HepG2 (cell line): ENCODE results near the gene STIP1. TPM values are rescaled to one million over a fixed set of nuclear protein-coding genes. Genes with fewer than 3 reads are reported as not detected.

ENCODE experiments used
- BRCA1 ChIP-seq: sonication (generic); formaldehyde crosslinking; IDR thresholded peaks from 2 replicates; pipeline ENCODE4 v1.4.0; 2020; ENCODE audit warnings: missing genetic modification reagents
- CEBPB ChIP-seq: IDR thresholded peaks from 2 replicates; pipeline ENCODE4 v1.6.1; 2011; ENCODE audit warnings: low read depth, low read length, improper control_type of control experiment, borderline replicate concordance
- IRF2 ChIP-seq: IDR thresholded peaks from 2 replicates; pipeline ENCODE4 v1.6.1; 2018; ENCODE audit warnings: missing genetic modification reagents, missing compliant biosample characterization
- MEIS2 ChIP-seq: sonication (generic); formaldehyde crosslinking; IDR thresholded peaks from 2 replicates; pipeline ENCODE4 v1.9.0; 2021; ENCODE audit warnings: mild to moderate bottlenecking, missing genetic modification reagents
- NFIC ChIP-seq: IDR thresholded peaks from 2 replicates; pipeline ENCODE4 v1.6.1; 2012; ENCODE audit warnings: mild to moderate bottlenecking, low read length, inconsistent platforms
- NFYC ChIP-seq: IDR thresholded peaks from 2 replicates; pipeline ENCODE4 v1.6.1; 2016; ENCODE audit warnings: missing genetic modification reagents, missing compliant biosample characterization
- SMARCC2 ChIP-seq: fragments of 450-650 bp; IDR thresholded peaks from 2 replicates; pipeline ENCODE4 v1.6.1; 2017; ENCODE audit warnings: antibody characterized with exemption, mild to moderate bottlenecking
- THYN1 ChIP-seq: sonication (generic); formaldehyde crosslinking; IDR thresholded peaks from 2 replicates; pipeline ENCODE4 v1.8.1; 2023; ENCODE audit warnings: low read depth, mild to moderate bottlenecking, moderate library complexity, missing genetic modification reagents, borderline replicate concordance
- ZBTB3 ChIP-seq: sonication (generic); formaldehyde crosslinking; IDR thresholded peaks from 2 replicates; pipeline ENCODE4 v1.4.0; 2020; ENCODE audit warnings: low read depth, mild to moderate bottlenecking, moderate library complexity, missing genetic modification reagents, borderline replicate concordance
- ZC3H13 ChIP-seq: sonication (generic); formaldehyde crosslinking; IDR thresholded peaks from 2 replicates; pipeline ENCODE4 v1.8.1; 2023; ENCODE audit warnings: mild to moderate bottlenecking, missing genetic modification reagents, moderate library complexity
- ZMYM2 ChIP-seq: sonication (generic); formaldehyde crosslinking; IDR thresholded peaks from 2 replicates; pipeline ENCODE4 v1.8.0; 2022; ENCODE audit warnings: mild to moderate bottlenecking, missing genetic modification reagents
- ZNF263 ChIP-seq: sonication (generic); formaldehyde crosslinking; IDR thresholded peaks from 2 replicates; pipeline ENCODE4 v1.4.0; 2020; ENCODE audit warnings: missing genetic modification reagents
- ZNF557 ChIP-seq: sonication (generic); formaldehyde crosslinking; IDR thresholded peaks from 2 replicates; pipeline ENCODE4 v1.4.0; 2020; ENCODE audit warnings: missing genetic modification reagents
- ZNF567 ChIP-seq: sonication (generic); formaldehyde crosslinking; IDR thresholded peaks from 2 replicates; pipeline ENCODE4 v1.8.1; 2023; ENCODE audit warnings: mild to moderate bottlenecking, missing genetic modification reagents, borderline replicate concordance
- ZNF7 ChIP-seq: IDR thresholded peaks from 2 replicates; pipeline ENCODE4 v1.6.1; 2016; ENCODE audit warnings: missing biosample characterization, missing genetic modification reagents
- ZNF749 ChIP-seq: sonication (generic); formaldehyde crosslinking; IDR thresholded peaks from 2 replicates; pipeline ENCODE4 v1.8.0; 2022; ENCODE audit warnings: mild to moderate bottlenecking, missing genetic modification reagents, moderate library complexity, borderline replicate concordance
- ZNF777 ChIP-seq: sonication (generic); formaldehyde crosslinking; IDR thresholded peaks from 2 replicates; pipeline ENCODE4 v1.4.0; 2020; ENCODE audit warnings: missing genetic modification reagents
- polyA plus RNA-seq, 8 experiments: library from polyadenylated mRNA; depleted of rRNA in 3 of 8; stranded (reverse) in 7 of 8; unstranded in 1 of 8; fragments of >200 nt; fragmentation: Illumina TruSeq in 4 of 8; extraction: Trizol in 4 of 8; gene quantifications; 2 replicates each; pipeline versions ENCODE4 v1.2.1 to v1.2.3, GENCODE V29; 2011 to 2016; ENCODE audit warnings: low read depth in 4 of 8, missing spikeins in 1 of 8, mixed read lengths in 1 of 8; ENCODE audit not compliant: insufficient read depth in 1 of 8
- total RNA-seq, 5 experiments: library from RNA; depleted of rRNA; stranded (reverse); fragments of >200 nt; fragmentation: Illumina TruSeq; extraction: Trizol; gene quantifications; 2 replicates each; pipeline ENCODE4 v1.2.3, GENCODE V29; 2016; ENCODE audit warnings: low read depth in 1 of 5
- TF ChIP-seq, protein P1 (sequence below): sonication (generic); formaldehyde crosslinking; IDR thresholded peaks from 2 replicates; pipeline ENCODE4 v1.5.0; 2020; ENCODE audit warnings: mild to moderate bottlenecking, missing genetic modification reagents
- TF ChIP-seq, protein P2 (sequence below): sonication (generic); formaldehyde crosslinking; IDR thresholded peaks from 2 replicates; pipeline ENCODE4 v1.5.1; 2020; ENCODE audit warnings: mild to moderate bottlenecking, missing genetic modification reagents, borderline replicate concordance
- TF ChIP-seq, protein P3 (sequence below): sonication (generic); formaldehyde crosslinking; IDR thresholded peaks from 2 replicates; pipeline ENCODE4 v1.4.0; 2020; ENCODE audit warnings: missing genetic modification reagents
- TF ChIP-seq, protein P4 (sequence below): sonication (generic); formaldehyde crosslinking; IDR thresholded peaks from 2 replicates; pipeline ENCODE4 v1.8.1; 2023; ENCODE audit warnings: mild to moderate bottlenecking, missing genetic modification reagents, borderline replicate concordance
- TF ChIP-seq, protein P5 (sequence below): sonication (generic); formaldehyde crosslinking; IDR thresholded peaks from 2 replicates; pipeline ENCODE4 v1.5.0; 2020; ENCODE audit warnings: missing genetic modification reagents

The STIP1 gene
- total and polyA plus RNA-seq, 2 of the 13 experiments (the other 11 are each of a cell fraction or from before 2014, with no cell fraction given) = 81.1 to 217 TPM

DNA sequence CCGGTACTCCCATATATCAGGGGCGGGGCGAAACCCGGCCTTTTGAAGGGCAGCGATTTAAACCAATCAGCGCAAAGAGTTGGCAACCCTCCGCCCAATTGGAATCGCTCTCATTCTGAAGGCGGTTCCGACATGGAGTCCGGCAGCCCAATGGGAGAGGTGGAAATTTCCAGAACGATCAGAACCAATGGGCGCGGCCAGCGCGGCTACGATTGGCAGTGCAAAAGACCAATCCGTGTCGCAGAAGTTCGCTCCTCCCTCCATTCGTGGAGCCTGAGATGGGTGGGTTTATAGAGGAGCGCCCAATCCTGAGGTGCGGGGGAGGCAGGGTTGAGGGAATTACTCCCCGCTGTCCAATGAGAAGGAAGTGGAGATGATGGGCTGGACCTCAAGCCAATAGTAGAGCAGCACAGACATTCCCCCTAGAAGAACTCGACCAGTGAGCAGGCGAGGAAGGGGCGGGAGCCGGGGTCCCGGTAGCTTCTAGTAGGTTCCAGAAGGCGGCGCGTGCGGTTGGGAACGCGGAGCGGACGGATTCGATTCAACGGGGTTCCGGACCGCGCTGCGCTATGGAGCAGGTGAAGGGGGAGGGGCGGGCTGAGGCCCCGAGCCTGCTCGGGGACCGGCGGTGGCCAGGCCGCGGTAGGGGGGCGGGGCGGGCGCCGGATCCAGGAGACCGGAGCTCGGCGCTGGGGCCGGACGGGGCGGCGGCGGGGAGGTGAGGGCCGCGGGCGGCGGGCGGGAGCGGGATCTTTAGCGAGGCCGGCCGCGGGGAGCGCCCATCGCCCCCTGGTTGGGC, at the start of gene STIP1 (continued):
- TF ChIP-seq IRF2 (CRISPR knock-in tag) (peak; percentile 59; the same call in 1 of the 2 replicates), ZNF749 (0 out of 2 replicates have a peak, but pooled peaks have one; percentile 28), NFIC (no peak), ZNF777 (CRISPR knock-in tag) (no peak; the same call in 1 of the 2 replicates), ZNF263 (peak; percentile 39; the same call in 1 of the 2 replicates), ZC3H13 (CRISPR knock-in tag) (no peak), THYN1 (no peak), NFYC (peak; percentile 97), ZNF7 (no peak), SMARCC2 (no peak), ZNF557 (CRISPR knock-in tag) (peak; percentile 72; the same call in 1 of the 2 replicates), ZBTB3 (CRISPR knock-in tag) (no peak), MEIS2 (CRISPR knock-in tag) (peak; percentile 54; the same call in 1 of the 2 replicates), CEBPB (no peak), ZMYM2 (CRISPR knock-in tag) (no peak), BRCA1 (no peak), ZNF567 (CRISPR knock-in tag) (no peak)
- TF ChIP-seq, protein P1, sequence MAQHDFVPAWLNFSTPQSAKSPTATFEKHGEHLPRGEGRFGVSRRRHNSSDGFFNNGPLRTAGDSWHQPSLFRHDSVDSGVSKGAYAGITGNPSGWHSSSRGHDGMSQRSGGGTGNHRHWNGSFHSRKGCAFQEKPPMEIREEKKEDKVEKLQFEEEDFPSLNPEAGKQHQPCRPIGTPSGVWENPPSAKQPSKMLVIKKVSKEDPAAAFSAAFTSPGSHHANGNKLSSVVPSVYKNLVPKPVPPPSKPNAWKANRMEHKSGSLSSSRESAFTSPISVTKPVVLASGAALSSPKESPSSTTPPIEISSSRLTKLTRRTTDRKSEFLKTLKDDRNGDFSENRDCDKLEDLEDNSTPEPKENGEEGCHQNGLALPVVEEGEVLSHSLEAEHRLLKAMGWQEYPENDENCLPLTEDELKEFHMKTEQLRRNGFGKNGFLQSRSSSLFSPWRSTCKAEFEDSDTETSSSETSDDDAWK (CRISPR knock-in tag) = no peak
- TF ChIP-seq, protein P2, sequence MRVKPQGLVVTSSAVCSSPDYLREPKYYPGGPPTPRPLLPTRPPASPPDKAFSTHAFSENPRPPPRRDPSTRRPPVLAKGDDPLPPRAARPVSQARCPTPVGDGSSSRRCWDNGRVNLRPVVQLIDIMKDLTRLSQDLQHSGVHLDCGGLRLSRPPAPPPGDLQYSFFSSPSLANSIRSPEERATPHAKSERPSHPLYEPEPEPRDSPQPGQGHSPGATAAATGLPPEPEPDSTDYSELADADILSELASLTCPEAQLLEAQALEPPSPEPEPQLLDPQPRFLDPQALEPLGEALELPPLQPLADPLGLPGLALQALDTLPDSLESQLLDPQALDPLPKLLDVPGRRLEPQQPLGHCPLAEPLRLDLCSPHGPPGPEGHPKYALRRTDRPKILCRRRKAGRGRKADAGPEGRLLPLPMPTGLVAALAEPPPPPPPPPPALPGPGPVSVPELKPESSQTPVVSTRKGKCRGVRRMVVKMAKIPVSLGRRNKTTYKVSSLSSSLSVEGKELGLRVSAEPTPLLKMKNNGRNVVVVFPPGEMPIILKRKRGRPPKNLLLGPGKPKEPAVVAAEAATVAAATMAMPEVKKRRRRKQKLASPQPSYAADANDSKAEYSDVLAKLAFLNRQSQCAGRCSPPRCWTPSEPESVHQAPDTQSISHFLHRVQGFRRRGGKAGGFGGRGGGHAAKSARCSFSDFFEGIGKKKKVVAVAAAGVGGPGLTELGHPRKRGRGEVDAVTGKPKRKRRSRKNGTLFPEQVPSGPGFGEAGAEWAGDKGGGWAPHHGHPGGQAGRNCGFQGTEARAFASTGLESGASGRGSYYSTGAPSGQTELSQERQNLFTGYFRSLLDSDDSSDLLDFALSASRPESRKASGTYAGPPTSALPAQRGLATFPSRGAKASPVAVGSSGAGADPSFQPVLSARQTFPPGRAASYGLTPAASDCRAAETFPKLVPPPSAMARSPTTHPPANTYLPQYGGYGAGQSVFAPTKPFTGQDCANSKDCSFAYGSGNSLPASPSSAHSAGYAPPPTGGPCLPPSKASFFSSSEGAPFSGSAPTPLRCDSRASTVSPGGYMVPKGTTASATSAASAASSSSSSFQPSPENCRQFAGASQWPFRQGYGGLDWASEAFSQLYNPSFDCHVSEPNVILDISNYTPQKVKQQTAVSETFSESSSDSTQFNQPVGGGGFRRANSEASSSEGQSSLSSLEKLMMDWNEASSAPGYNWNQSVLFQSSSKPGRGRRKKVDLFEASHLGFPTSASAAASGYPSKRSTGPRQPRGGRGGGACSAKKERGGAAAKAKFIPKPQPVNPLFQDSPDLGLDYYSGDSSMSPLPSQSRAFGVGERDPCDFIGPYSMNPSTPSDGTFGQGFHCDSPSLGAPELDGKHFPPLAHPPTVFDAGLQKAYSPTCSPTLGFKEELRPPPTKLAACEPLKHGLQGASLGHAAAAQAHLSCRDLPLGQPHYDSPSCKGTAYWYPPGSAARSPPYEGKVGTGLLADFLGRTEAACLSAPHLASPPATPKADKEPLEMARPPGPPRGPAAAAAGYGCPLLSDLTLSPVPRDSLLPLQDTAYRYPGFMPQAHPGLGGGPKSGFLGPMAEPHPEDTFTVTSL (CRISPR knock-in tag) = no peak; the same call in 1 of the 2 replicates
- TF ChIP-seq, protein P3, sequence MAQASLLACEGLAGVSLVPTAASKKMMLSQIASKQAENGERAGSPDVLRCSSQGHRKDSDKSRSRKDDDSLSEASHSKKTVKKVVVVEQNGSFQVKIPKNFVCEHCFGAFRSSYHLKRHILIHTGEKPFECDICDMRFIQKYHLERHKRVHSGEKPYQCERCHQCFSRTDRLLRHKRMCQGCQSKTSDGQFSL (CRISPR knock-in tag) = peak; percentile 48; the same call in 1 of the 2 replicates
- TF ChIP-seq, protein P4, sequence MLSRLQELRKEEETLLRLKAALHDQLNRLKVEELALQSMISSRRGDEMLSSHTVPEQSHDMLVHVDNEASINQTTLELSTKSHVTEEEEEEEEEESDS (CRISPR knock-in tag) = no peak
- TF ChIP-seq, protein P5, sequence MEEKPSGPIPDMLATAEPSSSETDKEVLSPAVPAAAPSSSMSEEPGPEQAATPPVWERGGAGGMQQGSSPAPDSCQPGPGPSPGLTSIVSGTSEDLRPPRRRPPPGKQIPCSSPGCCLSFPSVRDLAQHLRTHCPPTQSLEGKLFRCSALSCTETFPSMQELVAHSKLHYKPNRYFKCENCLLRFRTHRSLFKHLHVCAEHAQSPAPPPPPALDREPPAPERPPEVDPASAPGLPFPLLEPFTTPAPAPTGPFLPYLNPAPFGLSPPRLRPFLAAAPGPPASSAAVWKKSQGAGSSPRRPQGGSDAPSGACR (CRISPR knock-in tag) = no peak
